ENCODE measurements around the gene MAP7D1. TPM values are rescaled to one million over a fixed set of nuclear protein-coding genes. Genes with fewer than 3 reads are reported as not detected.

Gene MAP7D1
- total and polyA plus RNA-seq, 2 donors from 2014 or later, result 47.5 to 78.7 TPM

GRCh38 chr1:36133484-36133883 lies 22.5 kb upstream of the MAP7D1 start:
- Histone ChIP-seq H3K27ac (ENCODE audit: low read depth in 2 of 2, low read length in 2 of 2) (no peak overlapping the region), H3K27me3 (ENCODE audit: control insufficient read depth, insufficient read depth, low read length) (no peaks in the 10 kb centered on the region)
- no peak for FAIRE-seq

GRCh38 chr1:36134031-36134430 lies 21.9 kb upstream of the MAP7D1 start:
- Histone ChIP-seq H3K9me3 (ENCODE audit: control insufficient read depth in 2 of 3, insufficient read depth in 1 of 3, low read length in 3 of 3) (no peaks in the 10 kb centered on the region), H3K9ac (ENCODE audit: low read length in 3 of 3) (no peak overlapping the region), H3K4me3 (ENCODE audit: low read length in 3 of 3) (no peak overlapping the region), H3K36me3 (ENCODE audit: control insufficient read depth in 2 of 3, insufficient read depth in 3 of 3, low read length in 3 of 3) (peaks cover 0 to 19% (median 15%) of the 10 kb centered on the region in 3 donors), H3K27ac (ENCODE audit: low read depth in 2 of 2, low read length in 2 of 2) (no peak overlapping the region), H3K27me3 (ENCODE audit: control insufficient read depth, insufficient read depth, low read length) (no peaks in the 10 kb centered on the region), H3K4me1 (ENCODE audit: control insufficient read depth in 2 of 3, insufficient read depth in 2 of 3, low read depth in 1 of 3, low read length in 3 of 3) (peaks cover 0 to 2% (median 0%) of the 10 kb centered on the region in 3 donors)
- DNase-seq (no peak), FAIRE-seq (no peak)
- intact Hi-C loops (cut with DNase I), result no loop called here
- no peak for TF ChIP-seq CTCF (IDR thresholded peaks at IDR 0.05; ENCODE audit: borderline replicate concordance, extremely low read depth, insufficient read depth)

More at GRCh38 chr1:36133484-36133883, 22.5 kb upstream of the MAP7D1 start:
- H3K4me3 ChIP-seq (ENCODE audit: low read length in 3 of 3), result no peak overlapping the region
- no peak for TF ChIP-seq CTCF (IDR thresholded peaks at IDR 0.05; ENCODE audit: borderline replicate concordance, extremely low read depth, insufficient read depth)
- H3K4me1 ChIP-seq (ENCODE audit: control insufficient read depth in 2 of 3, insufficient read depth in 2 of 3, low read depth in 1 of 3, low read length in 3 of 3), result peaks cover 0 to 2% (median 0%) of the 10 kb centered on the region in 3 donors
- DNase-seq, result peak in 1 of 5 donors; percentile 93
- H3K9me3 ChIP-seq (ENCODE audit: control insufficient read depth in 2 of 3, insufficient read depth in 1 of 3, low read length in 3 of 3), result no peaks in the 10 kb centered on the region
- H3K36me3 ChIP-seq (ENCODE audit: control insufficient read depth in 2 of 3, insufficient read depth in 3 of 3, low read length in 3 of 3), result peaks cover 0 to 18% (median 15%) of the 10 kb centered on the region in 3 donors
- no peak overlapping the region for H3K9ac ChIP-seq (ENCODE audit: low read length in 3 of 3)
- intact Hi-C loops (cut with DNase I), result no loop called here

GRCh38 chr1:36134505-36135329 lies 21.2 kb upstream of the MAP7D1 start:
- FAIRE-seq, result no peak
- Histone ChIP-seq H3K36me3 (ENCODE audit: control insufficient read depth in 2 of 3, insufficient read depth in 3 of 3, low read length in 3 of 3) (peaks cover 0 to 25% (median 15%) of the 10 kb centered on the region in 3 donors), H3K9me3 (ENCODE audit: control insufficient read depth in 2 of 3, insufficient read depth in 1 of 3, low read length in 3 of 3) (no peaks in the 10 kb centered on the region), H3K4me3 (ENCODE audit: low read length in 3 of 3) (no peak overlapping the region), H3K27me3 (ENCODE audit: control insufficient read depth, insufficient read depth, low read length) (no peaks in the 10 kb centered on the region), H3K27ac (ENCODE audit: low read depth in 2 of 2, low read length in 2 of 2) (no peak overlapping the region), H3K9ac (ENCODE audit: low read length in 3 of 3) (no peak overlapping the region), H3K4me1 (ENCODE audit: control insufficient read depth in 2 of 3, insufficient read depth in 2 of 3, low read depth in 1 of 3, low read length in 3 of 3) (peaks cover 0 to 2% (median 0%) of the 10 kb centered on the region in 3 donors)
- TF ChIP-seq CTCF (IDR thresholded peaks at IDR 0.05; ENCODE audit: borderline replicate concordance, extremely low read depth, insufficient read depth), result peak; percentile 59
- intact Hi-C loops (cut with DNase I), result no loop called here
- peak in 4 of 5 donors; percentile 78 to 88 (median 82) for DNase-seq
